KMS-11 (cell line): ENCODE measurements around the gene ITGB4.
A peak's percentile ranks its signal among the peaks of the same experiment; 100 is the strongest.

ENCODE experiments used
- H2AFZ ChIP-seq: fragments of 200-600 bp; sonication (generic); 2 replicates; pipeline ENCODE4 v1.6.1; 2016; ENCODE audit warnings: antibody characterized with exemption, mixed run types, low read depth
- H3K27ac ChIP-seq: fragments of 200-600 bp; sonication (generic); 2 replicates; pipeline ENCODE4 v1.6.1; 2016; ENCODE audit warnings: mild to moderate bottlenecking, mixed run types
- H3K27me3 ChIP-seq: fragments of 200-600 bp; sonication (generic); 2 replicates; pipeline ENCODE4 v1.6.1; 2017; ENCODE audit warnings: mild to moderate bottlenecking, low read depth, mixed run types, moderate library complexity; ENCODE audit not compliant: insufficient read depth
- H3K36me3 ChIP-seq: fragments of 200-600 bp; sonication (generic); 2 replicates; pipeline ENCODE4 v1.6.1; 2017; ENCODE audit warnings: mild to moderate bottlenecking, mixed run types; ENCODE audit not compliant: insufficient read depth
- H3K4me1 ChIP-seq: fragments of 200-600 bp; sonication (generic); 2 replicates; pipeline ENCODE4 v1.6.1; 2016; ENCODE audit warnings: mild to moderate bottlenecking, low read depth, mixed run types; ENCODE audit not compliant: poor library complexity, severe bottlenecking
- H3K4me2 ChIP-seq: fragments of 200-600 bp; sonication (generic); 2 replicates; pipeline ENCODE4 v1.7.0; 2016; ENCODE audit warnings: mild to moderate bottlenecking, mixed run types
- H3K4me3 ChIP-seq: fragments of 200-600 bp; sonication (generic); IDR thresholded peaks from 2 replicates; pipeline ENCODE4 v1.6.1; 2017; ENCODE audit warnings: low read depth, low read length, mixed read lengths; ENCODE audit not compliant: insufficient read depth
- H3K79me2 ChIP-seq: fragments of 200-600 bp; sonication (generic); 2 replicates; pipeline ENCODE4 v1.6.1; 2016; ENCODE audit warnings: low read depth, mixed run types; ENCODE audit not compliant: insufficient read depth
- H3K9ac ChIP-seq: fragments of 200-600 bp; sonication (generic); 2 replicates; pipeline ENCODE4 v1.6.1; 2016; ENCODE audit warnings: mild to moderate bottlenecking, mixed run types
- H4K20me1 ChIP-seq: fragments of 200-600 bp; sonication (generic); 2 replicates; pipeline ENCODE4 v1.6.1; 2016; ENCODE audit warnings: mild to moderate bottlenecking, mixed run types; ENCODE audit not compliant: insufficient read depth
- TF ChIP-seq, protein P1 (sequence below): fragments of 200-600 bp; sonication (generic); conservative IDR thresholded peaks from 2 replicates; pipeline ENCODE4 v1.6.1; 2017; ENCODE audit warnings: low read depth, mild to moderate bottlenecking, antibody characterized with exemption, low read length, moderate library complexity, mixed read lengths

ITGB4 gene

DNA sequence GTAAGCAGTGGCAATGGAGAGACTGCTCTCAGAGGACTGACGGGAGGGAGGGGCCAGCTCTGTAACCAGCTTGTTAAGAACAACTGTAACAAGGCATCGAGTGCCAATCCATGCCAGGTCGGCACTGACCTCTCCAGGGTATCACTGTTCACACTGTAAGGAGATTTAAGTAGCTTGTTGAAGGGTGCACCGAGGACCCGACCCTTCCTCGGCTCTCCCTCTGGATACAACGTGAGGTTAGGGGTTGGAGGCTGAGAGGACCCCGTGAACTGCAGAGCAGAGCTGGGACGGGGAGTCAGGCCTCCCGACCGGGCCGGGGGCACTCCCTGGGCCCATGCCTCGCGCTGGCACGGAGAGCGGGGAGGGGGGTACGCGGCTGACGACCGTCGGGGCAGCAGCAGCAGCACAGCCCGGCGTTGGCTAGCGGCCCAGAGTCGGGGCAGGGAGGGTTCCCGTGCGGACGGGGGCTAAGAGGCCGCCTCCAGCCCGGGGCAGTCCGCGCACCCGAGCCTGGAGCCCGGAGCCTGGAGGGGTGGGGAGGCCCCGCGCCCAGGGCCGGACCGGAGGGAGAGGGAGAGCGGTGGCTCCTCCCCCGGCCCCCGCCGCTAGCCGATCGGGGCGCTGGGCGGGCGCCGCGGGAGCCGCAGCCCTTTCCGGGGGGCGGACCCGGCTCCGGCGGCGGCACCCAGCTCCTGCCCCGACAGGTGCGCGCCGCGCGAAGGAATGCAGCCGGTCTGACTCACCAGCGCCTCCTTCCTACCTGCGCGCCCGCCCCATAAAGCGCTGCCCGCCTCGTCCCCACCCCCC, at the start of gene ITGB4:
TSS of gene ITGB4 (plus strand) at position 804 of the 807 bp plus-strand sequence. CDS start 3,245 bp downstream, outside the sequence.
- H3K4me1 ChIP-seq: peaks cover 4% of the 10 kb centered on the region
- TF ChIP-seq, protein P1, sequence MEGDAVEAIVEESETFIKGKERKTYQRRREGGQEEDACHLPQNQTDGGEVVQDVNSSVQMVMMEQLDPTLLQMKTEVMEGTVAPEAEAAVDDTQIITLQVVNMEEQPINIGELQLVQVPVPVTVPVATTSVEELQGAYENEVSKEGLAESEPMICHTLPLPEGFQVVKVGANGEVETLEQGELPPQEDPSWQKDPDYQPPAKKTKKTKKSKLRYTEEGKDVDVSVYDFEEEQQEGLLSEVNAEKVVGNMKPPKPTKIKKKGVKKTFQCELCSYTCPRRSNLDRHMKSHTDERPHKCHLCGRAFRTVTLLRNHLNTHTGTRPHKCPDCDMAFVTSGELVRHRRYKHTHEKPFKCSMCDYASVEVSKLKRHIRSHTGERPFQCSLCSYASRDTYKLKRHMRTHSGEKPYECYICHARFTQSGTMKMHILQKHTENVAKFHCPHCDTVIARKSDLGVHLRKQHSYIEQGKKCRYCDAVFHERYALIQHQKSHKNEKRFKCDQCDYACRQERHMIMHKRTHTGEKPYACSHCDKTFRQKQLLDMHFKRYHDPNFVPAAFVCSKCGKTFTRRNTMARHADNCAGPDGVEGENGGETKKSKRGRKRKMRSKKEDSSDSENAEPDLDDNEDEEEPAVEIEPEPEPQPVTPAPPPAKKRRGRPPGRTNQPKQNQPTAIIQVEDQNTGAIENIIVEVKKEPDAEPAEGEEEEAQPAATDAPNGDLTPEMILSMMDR: no peak
- no peaks in the 10 kb centered on the region for H3K79me2 ChIP-seq
- peaks cover 65% of the 10 kb centered on the region for H3K27me3 ChIP-seq
- peak within 1 kb of the TSS; percentile 80 for H3K4me2 ChIP-seq
- no peaks in the 10 kb centered on the region for H4K20me1 ChIP-seq
- H2AFZ ChIP-seq: peak within 1 kb of the TSS; percentile 74; the same call in 1 of the 2 replicates
- no peak within 1 kb of the TSS for H3K27ac ChIP-seq
- no peaks in the 10 kb centered on the region for H3K36me3 ChIP-seq
- no peak within 1 kb of the TSS for H3K9ac ChIP-seq
- no peak within 1 kb of the TSS for H3K4me3 ChIP-seq

DNA sequence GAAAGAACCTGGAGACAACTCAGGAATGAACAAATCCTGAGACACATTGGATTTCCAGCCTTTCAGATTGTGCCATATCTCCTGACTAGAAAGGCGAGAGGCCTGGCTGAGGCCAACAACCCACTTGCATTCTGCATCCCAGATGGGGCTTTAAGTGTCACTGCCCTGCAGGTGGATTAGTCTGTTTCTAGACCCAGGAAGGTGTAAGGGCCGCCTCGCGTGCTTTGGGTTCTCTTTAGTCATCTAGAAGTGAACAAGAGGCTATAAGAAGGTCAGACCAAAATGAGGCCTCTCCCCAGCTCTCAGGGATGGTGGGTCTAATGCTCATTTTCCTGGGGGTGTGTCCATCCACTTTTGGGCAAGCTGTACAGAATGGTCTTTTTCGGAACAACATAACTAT, 49.2 kb upstream of the ITGB4 start:
- H3K9ac ChIP-seq: no peak overlapping the region
- H4K20me1 ChIP-seq: no peaks in the 10 kb centered on the region; the same call in 1 of the 2 replicates

DNA sequence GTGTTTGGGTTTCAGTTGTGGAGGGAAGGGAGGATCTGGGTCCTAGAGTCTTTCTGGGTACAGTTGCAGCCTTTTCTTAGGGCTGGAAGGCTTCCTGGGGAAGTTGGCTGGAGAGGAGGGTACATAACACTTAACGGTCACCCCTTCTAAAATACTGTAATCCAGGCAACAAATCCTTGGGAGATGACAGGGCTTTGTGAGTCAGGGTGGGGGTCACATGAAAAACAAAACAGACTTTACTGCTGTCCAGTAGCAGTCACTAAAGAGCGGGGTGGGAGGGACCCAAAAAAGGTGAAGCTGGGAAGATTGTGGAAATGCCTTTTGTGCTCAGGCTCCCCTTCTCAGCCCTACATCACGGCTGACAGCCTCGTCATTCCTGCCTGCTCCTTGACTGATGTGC, 47.8 kb upstream of the ITGB4 start:
- Histone ChIP-seq H3K9ac (no peak overlapping the region), H3K79me2 (peaks cover 43% of the 10 kb centered on the region), H4K20me1 (no peaks in the 10 kb centered on the region; the same call in 1 of the 2 replicates), H3K36me3 (peaks cover 9% of the 10 kb centered on the region; the same call in 1 of the 2 replicates), H3K27ac (no peak overlapping the region), H2AFZ (no peak overlapping the region), H3K27me3 (no peaks in the 10 kb centered on the region), H3K4me2 (no peak overlapping the region), H3K4me3 (no peak overlapping the region), H3K4me1 (peaks cover 26% of the 10 kb centered on the region)
- TF ChIP-seq, protein P1: no peak

More for the DNA sequence above, 49.2 kb upstream of the ITGB4 start:
- H3K27me3 ChIP-seq: no peaks in the 10 kb centered on the region
- TF ChIP-seq, protein P1: no peak
- peaks cover 9% of the 10 kb centered on the region; the same call in 1 of the 2 replicates for H3K36me3 ChIP-seq
- H3K79me2 ChIP-seq: peaks cover 57% of the 10 kb centered on the region
- no peak overlapping the region for H3K4me2 ChIP-seq
- no peak overlapping the region for H3K27ac ChIP-seq
- no peak overlapping the region for H2AFZ ChIP-seq
- peaks cover 32% of the 10 kb centered on the region for H3K4me1 ChIP-seq
- H3K4me3 ChIP-seq: no peak overlapping the region

- peaks cover 24% of the 10 kb centered on the region; the same call in 1 of the 2 replicates for H3K79me2 ChIP-seq
- TF ChIP-seq, protein P1: no peak
- H3K4me3 ChIP-seq: no peak overlapping the region
- H4K20me1 ChIP-seq: no peaks in the 10 kb centered on the region
- H3K4me1 ChIP-seq: peaks cover 14% of the 10 kb centered on the region
- no peak overlapping the region for H3K27ac ChIP-seq
- H3K27me3 ChIP-seq: no peaks in the 10 kb centered on the region
- H3K9ac ChIP-seq: no peak overlapping the region
- peaks cover 5% of the 10 kb centered on the region; the same call in 1 of the 2 replicates for H3K36me3 ChIP-seq
- H3K4me2 ChIP-seq: no peak overlapping the region
- H2AFZ ChIP-seq: no peak overlapping the region
These were observed 44.8 kb upstream of the ITGB4 start for GRCh38 chr17:75676461-75676860.
